Smooth muscle cell (in vitro differentiated cells): ENCODE measurements around the gene TMEM33. TPM values are rescaled to one million over a fixed set of nuclear protein-coding genes. Genes with fewer than 3 reads are reported as not detected.

Experiments
- DNase-seq: peaks from one replicate; lab custom pipeline; 2025; ENCODE audit not compliant: unreplicated experiment; lab: John Stamatoyannopoulos, UW
- H2AFZ ChIP-seq: fragments of 200-600 bp; sonication (generic); 2 replicates; pipeline ENCODE4 v1.6.0; 2016; ENCODE audit warnings: antibody characterized with exemption, low read depth, mild to moderate bottlenecking
- H3F3A ChIP-seq: fragments of 200-600 bp; sonication (generic); 2 replicates; pipeline ENCODE4 v1.6.0; 2017; ENCODE audit warnings: antibody characterized with exemption, low read depth
- H3K27ac ChIP-seq: fragments of 200-600 bp; sonication (generic); 2 replicates; pipeline ENCODE4 v1.5.1; 2016; ENCODE audit warnings: low read depth, mild to moderate bottlenecking
- H3K27me3 ChIP-seq: fragments of 200-600 bp; sonication (generic); 2 replicates; pipeline ENCODE4 v1.6.1; 2016; ENCODE audit warnings: low read depth, mild to moderate bottlenecking
- H3K36me3 ChIP-seq: fragments of 200-600 bp; sonication (generic); 2 replicates; pipeline ENCODE4 v1.5.1; 2016; ENCODE audit warnings: low read depth
- H3K4me1 ChIP-seq: fragments of 200-600 bp; sonication (generic); 2 replicates; pipeline ENCODE4 v1.5.1; 2016; ENCODE audit warnings: low read depth
- H3K4me2 ChIP-seq: fragments of 200-600 bp; sonication (generic); 2 replicates; pipeline ENCODE4 v1.6.0; 2016; ENCODE audit warnings: mild to moderate bottlenecking
- H3K4me3 ChIP-seq: fragments of 200-600 bp; sonication (generic); 2 replicates; pipeline ENCODE4 v1.5.1; 2016; ENCODE audit warnings: mild to moderate bottlenecking
- H3K79me2 ChIP-seq: fragments of 200-600 bp; sonication (generic); 2 replicates; pipeline ENCODE4 v1.6.0; 2016; ENCODE audit warnings: low read depth, mild to moderate bottlenecking
- H3K9ac ChIP-seq: fragments of 200-600 bp; sonication (generic); 2 replicates; pipeline ENCODE4 v1.6.0; 2016; ENCODE audit warnings: low read depth
- H3K9me3 ChIP-seq: fragments of 200-600 bp; sonication (generic); replicated peaks from 2 replicates; pipeline ENCODE4 v1.5.1; 2016; ENCODE audit warnings: low read depth
- H4K20me1 ChIP-seq: fragments of 200-600 bp; sonication (generic); 2 replicates; pipeline ENCODE4 v1.6.0; 2016; ENCODE audit warnings: low read depth
- CTCF ChIP-seq: fragments of 200-600 bp; sonication (generic); IDR thresholded peaks from 2 replicates; pipeline ENCODE4 v1.5.1; 2017; ENCODE audit warnings: borderline replicate concordance, mild to moderate bottlenecking, antibody characterized with exemption; ENCODE audit not compliant: insufficient read depth, poor library complexity, severe bottlenecking
- WGBS: methylation state at CpG from one replicate; pipeline ENCODE4 v1.1.7; 2016; ENCODE audit warnings: low lambda C conversion rate; 5-methylcytosine and 5-hydroxymethylcytosine counted together
- polyA plus RNA-seq: library from polyadenylated mRNA; unstranded; fragments of >200 nt; fragmentation: Nextera tagmentation; extraction: Ambion mirVana; gene quantifications from 2 replicates; pipeline ENCODE4 v1.2.1, GENCODE V29; 2016
- total RNA-seq: library from RNA; depleted of rRNA; stranded (reverse); fragments of >200 nt; gene quantifications from 2 replicates; pipeline ENCODE4 v1.2.3, GENCODE V29; 2014

Gene TMEM33
- total and polyA plus RNA-seq, 2 experiments from 2014 or later = 20.8 to 75.3 TPM

GRCh38 chr4:41981456-41981855 lies 46.2 kb downstream of the TMEM33 start, which contains the start of gene DCAF4L1:
TSS of gene DCAF4L1 (plus strand) at chr4:41981756. CDS start at chr4:41981793, 37 bp downstream.
- Histone ChIP-seq H3F3A (no peaks in the 10 kb centered on the region), H2AFZ (no peak within 1 kb of the TSS), H3K4me3 (no peak within 1 kb of the TSS), H3K27ac (no peak within 1 kb of the TSS), H3K9me3 (no peaks in the 10 kb centered on the region), H3K4me2 (no peak within 1 kb of the TSS), H4K20me1 (no peaks in the 10 kb centered on the region), H3K36me3 (no peaks in the 10 kb centered on the region), H3K4me1 (no peaks in the 10 kb centered on the region), H3K79me2 (no peaks in the 10 kb centered on the region), H3K27me3 (no peaks in the 10 kb centered on the region), H3K9ac (no peak within 1 kb of the TSS)
- no peak for TF ChIP-seq CTCF
- WGBS = 94% methylated on average over 12 of the region's 12 CpGs
- DNase-seq = no peak

GRCh38 chr4:41982716-41983115 lies 47.5 kb downstream of the TMEM33 start:
- H3K4me1 ChIP-seq = no peaks in the 10 kb centered on the region
- WGBS = 96% methylated on average over 22 of the region's 22 CpGs

GRCh38 chr4:41985151-41985550 lies 49.9 kb downstream of the TMEM33 start:
- Histone ChIP-seq H3K79me2 (peaks cover 5% of the 10 kb centered on the region), H3F3A (no peaks in the 10 kb centered on the region), H3K27me3 (no peaks in the 10 kb centered on the region), H3K9ac (no peak overlapping the region), H3K36me3 (no peaks in the 10 kb centered on the region), H3K4me2 (no peak overlapping the region), H3K9me3 (no peaks in the 10 kb centered on the region), H4K20me1 (no peaks in the 10 kb centered on the region), H2AFZ (no peak overlapping the region), H3K27ac (no peak overlapping the region), H3K4me3 (no peak overlapping the region), H3K4me1 (peaks cover 13% of the 10 kb centered on the region)
- TF ChIP-seq CTCF = no peak
- WGBS = 39% methylated on average over 1 of the region's 1 CpG
- no peak for DNase-seq

More at GRCh38 chr4:41982716-41983115, 47.5 kb downstream of the TMEM33 start:
- H3K4me3 ChIP-seq = no peak overlapping the region
- DNase-seq = no peak
- no peaks in the 10 kb centered on the region for H3F3A ChIP-seq
- H4K20me1 ChIP-seq = no peaks in the 10 kb centered on the region
- no peaks in the 10 kb centered on the region for H3K9me3 ChIP-seq
- no peaks in the 10 kb centered on the region for H3K79me2 ChIP-seq
- no peak overlapping the region for H3K27ac ChIP-seq
- H3K4me2 ChIP-seq = no peak overlapping the region
- no peak for TF ChIP-seq CTCF
- H3K36me3 ChIP-seq = no peaks in the 10 kb centered on the region
- no peak overlapping the region for H2AFZ ChIP-seq
- no peak overlapping the region for H3K9ac ChIP-seq
- no peaks in the 10 kb centered on the region for H3K27me3 ChIP-seq

GRCh38 chr4:41989994-41990364 lies 54.8 kb downstream of the TMEM33 start:
- peak overlapping the region; percentile 69 for H3K4me3 ChIP-seq
- peak overlapping the region; percentile 76 for H3K27ac ChIP-seq
- no peaks in the 10 kb centered on the region for H3K9me3 ChIP-seq
- H3F3A ChIP-seq = no peaks in the 10 kb centered on the region
- no peak for DNase-seq
- peak overlapping the region; percentile 99 for H2AFZ ChIP-seq
- H4K20me1 ChIP-seq = peaks cover 26% of the 10 kb centered on the region
- peak overlapping the region; percentile 94 for H3K4me2 ChIP-seq
- H3K27me3 ChIP-seq = no peaks in the 10 kb centered on the region
- H3K9ac ChIP-seq = peak overlapping the region; percentile 66
- under 1% methylated on average over 12 of the region's 12 CpGs for WGBS
- peaks cover 30% of the 10 kb centered on the region for H3K4me1 ChIP-seq
- peaks cover 40% of the 10 kb centered on the region for H3K79me2 ChIP-seq
- H3K36me3 ChIP-seq = no peaks in the 10 kb centered on the region
- TF ChIP-seq CTCF = no peak
